Fibroblast of skin of left biceps (primary cell): ENCODE measurements around the gene CD164L2.
"Not testable (repeated sequence)": the region's sequence is repeated elsewhere in the genome, so short reads cannot be mapped to it uniquely, and the experiment has no call there.

Experiments
- DNase-seq, 2 experiments: peaks; one replicate each; pipeline ENCODE4 v3.0.0-alpha.2; 2013; ENCODE audit warnings: low read depth in 2 of 2

Gene CD164L2

GRCh38 chr1:27384797-27385196 lies 1.7 kb upstream of the CD164L2 start:
- not testable (repeated sequence) for DNase-seq

GRCh38 chr1:27383661-27384060 lies 528 bp upstream of the CD164L2 start:
- no peak for DNase-seq

GRCh38 chr1:27381969-27382762 lies 967 bp downstream of the CD164L2 start:
- DNase-seq: no peak

- DNase-seq: no peak
Observed at GRCh38 chr1:27380766-27381733, 2.1 kb downstream of the CD164L2 start.

GRCh38 chr1:27380224-27380623 lies 2.9 kb downstream of the CD164L2 start:
- DNase-seq: no peak

GRCh38 chr1:27379564-27380122 lies 3.5 kb downstream of the CD164L2 start:
- no peak for DNase-seq

- DNase-seq: no peak
Observed at GRCh38 chr1:27377760-27378495, 5.2 kb downstream of the CD164L2 start.

- DNase-seq: no peak
Observed at GRCh38 chr1:27374362-27375086, 8.6 kb downstream of the CD164L2 start, which contains the start of gene FCN3. Gene FCN3, minus strand, starts transcription at chr1:27374824. Its CDS starts 6 bp downstream, at chr1:27374818.

- no peak for DNase-seq
Observed at GRCh38 chr1:27372808-27373690, 10.1 kb downstream of the CD164L2 start.

- DNase-seq: no peak
Observed at GRCh38 chr1:27372022-27372807, 10.9 kb downstream of the CD164L2 start.

GRCh38 chr1:27368869-27369582 lies 14.1 kb downstream of the CD164L2 start:
- no peak for DNase-seq

GRCh38 chr1:27367160-27367650 lies 15.9 kb downstream of the CD164L2 start:
- no peak for DNase-seq

- peak; percentile 31 to 33 for DNase-seq
Observed at GRCh38 chr1:27366411-27367159, 16.5 kb downstream of the CD164L2 start, which contains the start of gene MAP3K6. Gene MAP3K6, minus strand, starts transcription at chr1:27366961. Its CDS starts 364 bp downstream, at chr1:27366597.

- DNase-seq: peak; percentile 26 to 38
Observed at GRCh38 chr1:27366113-27366410, 17.1 kb downstream of the CD164L2 start.

- peak; percentile 61 to 64 for DNase-seq
Observed at GRCh38 chr1:27365372-27366112, 17.6 kb downstream of the CD164L2 start.

GRCh38 chr1:27364696-27365371 lies 18.3 kb downstream of the CD164L2 start:
- DNase-seq: no peak
